ENCODE data around the gene SULT1A1. TPM values are rescaled to one million over a fixed set of nuclear protein-coding genes. Genes with fewer than 3 reads are reported as not detected.
"Not testable (repeated sequence)": the region's sequence is repeated elsewhere in the genome, so short reads cannot be mapped to it uniquely, and the experiment has no call there.

SULT1A1 gene
- total RNA-seq, 1 donor from 2014 or later = 0.41 TPM

DNA sequence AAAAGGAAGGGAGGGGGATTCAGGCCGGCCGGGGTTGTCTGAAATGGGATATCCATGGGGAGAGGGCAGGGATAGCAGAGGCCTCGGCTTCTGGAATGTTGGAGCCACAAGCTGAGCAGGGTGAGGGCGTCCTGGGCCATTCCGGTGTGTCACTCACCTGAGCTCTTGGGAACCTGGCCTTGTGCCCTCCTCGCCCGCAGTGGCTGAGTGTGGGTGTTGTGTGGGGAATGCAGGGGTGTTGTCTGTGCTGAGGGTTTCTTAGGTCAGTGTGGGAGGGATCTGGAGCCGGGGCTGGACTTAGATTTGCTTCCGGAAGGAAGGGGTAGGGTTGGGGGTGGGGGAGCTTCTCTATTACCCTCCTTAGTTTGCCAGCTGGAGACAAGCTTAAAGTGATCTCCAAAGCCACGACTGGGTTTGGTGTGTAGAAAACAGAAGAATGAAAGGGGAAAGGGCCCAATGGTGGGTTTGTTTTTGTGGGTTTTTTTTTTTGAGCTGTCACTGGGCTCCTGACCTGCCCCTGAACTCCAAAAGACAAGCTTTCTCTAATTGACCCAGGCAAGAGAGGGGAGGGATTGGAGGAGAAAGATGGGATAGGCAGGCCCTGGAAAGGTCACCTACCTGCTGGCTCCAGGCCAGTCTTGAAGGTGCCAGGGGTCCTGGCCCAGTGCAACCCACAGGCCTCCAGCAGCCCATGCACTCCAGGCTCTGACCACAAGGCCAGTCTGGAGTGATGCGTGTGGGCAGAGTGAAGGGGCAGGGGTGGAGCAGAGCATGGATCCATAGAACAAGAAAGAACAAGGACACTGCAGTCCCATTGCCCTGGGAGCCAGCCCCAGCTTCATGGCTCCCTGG lies 12.8 kb downstream of the SULT1A1 start, which contains the start of gene SULT1A2:
SULT1A2 (minus strand) TSS at position 211 of the 852 bp plus-strand sequence. CDS start 1,120 bp downstream, outside the sequence.
- Histone ChIP-seq H3K4me1 (ENCODE audit: insufficient read depth, low read length) (no peaks in the 10 kb centered on the region), H3K9me3 (ENCODE audit: insufficient read depth, low read depth, low read length) (no peaks in the 10 kb centered on the region), H3K4me3 (ENCODE audit: insufficient read depth, low read depth, low read length) (no peak within 1 kb of the TSS), H2AFZ (ENCODE audit: low read depth, low read length) (no peak within 1 kb of the TSS), H3K36me3 (ENCODE audit: insufficient read depth, low read length) (no peaks in the 10 kb centered on the region), H3K4me2 (ENCODE audit: low read length) (no peak within 1 kb of the TSS), H4K20me1 (ENCODE audit: insufficient read depth, low read length) (no peaks in the 10 kb centered on the region), H3K79me2 (ENCODE audit: insufficient read depth, low read length) (no peaks in the 10 kb centered on the region), H3K27ac (ENCODE audit: low read depth, low read length) (no peak within 1 kb of the TSS), H3K27me3 (ENCODE audit: insufficient read depth, low read length) (no peaks in the 10 kb centered on the region), H3K9ac (ENCODE audit: low read length) (no peak within 1 kb of the TSS)
- Mint-ChIP-seq H3K27me3 (ENCODE audit: low read depth, unreplicated experiment) (peaks cover 2% of the 10 kb centered on the region), H3K4me1 (ENCODE audit: low read depth, unreplicated experiment) (peaks cover 9% of the 10 kb centered on the region), H3K36me3 (ENCODE audit: low read depth, unreplicated experiment) (peaks cover 5% of the 10 kb centered on the region), H3K27ac (ENCODE audit: unreplicated experiment) (peak within 1 kb of the TSS; percentile 12), H3K9me3 (ENCODE audit: unreplicated experiment) (no peaks in the 10 kb centered on the region), H3K4me3 (ENCODE audit: unreplicated experiment) (no peak within 1 kb of the TSS)
- DNase-seq (ENCODE audit: low read depth) = peak; percentile 15
- no peak for TF ChIP-seq CTCF (IDR thresholded peaks at IDR 0.05; ENCODE audit: insufficient read depth, low read depth, low read length)
- TF ChIP-seq EZH2 (IDR thresholded peaks at IDR 0.05; ENCODE audit: insufficient read depth, low read length) = no peak
- no peak for FAIRE-seq

DNA sequence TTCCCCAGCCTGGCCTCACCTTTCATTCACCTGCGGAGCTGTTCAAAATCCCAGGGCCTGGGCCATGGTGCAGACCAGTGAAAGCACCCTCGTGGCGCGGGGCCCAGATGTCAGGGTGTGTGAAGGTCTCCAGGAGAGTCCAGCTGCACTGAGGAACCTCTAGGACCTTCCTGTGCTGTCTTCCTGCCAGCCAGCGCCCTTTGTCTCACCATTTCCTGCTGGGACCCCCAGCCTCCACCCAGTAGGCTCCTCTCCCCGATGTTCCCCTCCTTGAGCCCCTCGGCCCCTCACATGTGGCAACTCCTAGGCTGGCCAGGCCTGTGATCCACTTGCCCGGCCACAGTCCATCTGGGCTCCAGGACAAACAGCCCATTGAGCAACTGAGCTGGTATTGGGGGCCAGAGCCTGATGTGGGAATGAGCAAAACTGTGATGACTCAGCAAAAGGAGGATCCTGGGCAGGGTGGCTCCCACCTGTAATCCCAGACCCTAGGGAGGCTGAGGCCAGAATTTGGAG lies 13.7 kb downstream of the SULT1A1 start:
- DNase-seq (ENCODE audit: low read depth) (no peak), FAIRE-seq (no peak)
- no peaks in the 10 kb centered on the region for H3K27me3 ChIP-seq (ENCODE audit: insufficient read depth, low read length)
- no peaks in the 10 kb centered on the region for H4K20me1 ChIP-seq (ENCODE audit: insufficient read depth, low read length)
- no peaks in the 10 kb centered on the region for H3K9me3 ChIP-seq (ENCODE audit: insufficient read depth, low read depth, low read length)
- no peaks in the 10 kb centered on the region for H3K79me2 ChIP-seq (ENCODE audit: insufficient read depth, low read length)
- Mint-ChIP-seq H3K4me1 (ENCODE audit: low read depth, unreplicated experiment) (peaks cover 9% of the 10 kb centered on the region), H3K9me3 (ENCODE audit: unreplicated experiment) (no peaks in the 10 kb centered on the region), H3K36me3 (ENCODE audit: low read depth, unreplicated experiment) (peaks cover 5% of the 10 kb centered on the region), H3K27ac (ENCODE audit: unreplicated experiment) (no peak overlapping the region), H3K27me3 (ENCODE audit: low read depth, unreplicated experiment) (peaks cover 2% of the 10 kb centered on the region), H3K4me3 (ENCODE audit: unreplicated experiment) (no peak overlapping the region)
- H3K4me2 ChIP-seq (ENCODE audit: low read length) = no peak overlapping the region
- no peak for TF ChIP-seq CTCF (IDR thresholded peaks at IDR 0.05; ENCODE audit: insufficient read depth, low read depth, low read length)
- no peak for TF ChIP-seq EZH2 (IDR thresholded peaks at IDR 0.05; ENCODE audit: insufficient read depth, low read length)
- H3K36me3 ChIP-seq (ENCODE audit: insufficient read depth, low read length) = no peaks in the 10 kb centered on the region
- H2AFZ ChIP-seq (ENCODE audit: low read depth, low read length) = no peak overlapping the region
- no peak overlapping the region for H3K27ac ChIP-seq (ENCODE audit: low read depth, low read length)
- H3K4me3 ChIP-seq (ENCODE audit: insufficient read depth, low read depth, low read length) = no peak overlapping the region
- H3K4me1 ChIP-seq (ENCODE audit: insufficient read depth, low read length) = no peaks in the 10 kb centered on the region
- H3K9ac ChIP-seq (ENCODE audit: low read length) = no peak overlapping the region

GRCh38 chr16:28595451-28595850 lies 14.4 kb downstream of the SULT1A1 start:
- H3K27me3 Mint-ChIP-seq (ENCODE audit: low read depth, unreplicated experiment) = not testable (repeated sequence)

More at GRCh38 chr16:28595451-28595850, 14.4 kb downstream of the SULT1A1 start:
- not testable (repeated sequence) for DNase-seq (ENCODE audit: low read depth); H3K27me3 ChIP-seq (ENCODE audit: insufficient read depth, low read length); H3K4me3 ChIP-seq (ENCODE audit: insufficient read depth, low read depth, low read length); H3K9me3 ChIP-seq (ENCODE audit: insufficient read depth, low read depth, low read length); H3K27ac ChIP-seq (ENCODE audit: low read depth, low read length); H3K79me2 ChIP-seq (ENCODE audit: insufficient read depth, low read length); H2AFZ ChIP-seq (ENCODE audit: low read depth, low read length); H3K4me2 ChIP-seq (ENCODE audit: low read length); H3K4me3 Mint-ChIP-seq (ENCODE audit: unreplicated experiment); H3K36me3 Mint-ChIP-seq (ENCODE audit: low read depth, unreplicated experiment); H3K4me1 ChIP-seq (ENCODE audit: insufficient read depth, low read length); H3K9me3 Mint-ChIP-seq (ENCODE audit: unreplicated experiment); H3K4me1 Mint-ChIP-seq (ENCODE audit: low read depth, unreplicated experiment); H3K9ac ChIP-seq (ENCODE audit: low read length); H4K20me1 ChIP-seq (ENCODE audit: insufficient read depth, low read length); H3K27ac Mint-ChIP-seq (ENCODE audit: unreplicated experiment); H3K36me3 ChIP-seq (ENCODE audit: insufficient read depth, low read length); FAIRE-seq
